ENCODE data around the gene NUCB1.

NUCB1 gene

GRCh38 chr19:48938256-48938655, 38.1 kb downstream of the NUCB1 start:
- DNase-seq = no peak

DNA sequence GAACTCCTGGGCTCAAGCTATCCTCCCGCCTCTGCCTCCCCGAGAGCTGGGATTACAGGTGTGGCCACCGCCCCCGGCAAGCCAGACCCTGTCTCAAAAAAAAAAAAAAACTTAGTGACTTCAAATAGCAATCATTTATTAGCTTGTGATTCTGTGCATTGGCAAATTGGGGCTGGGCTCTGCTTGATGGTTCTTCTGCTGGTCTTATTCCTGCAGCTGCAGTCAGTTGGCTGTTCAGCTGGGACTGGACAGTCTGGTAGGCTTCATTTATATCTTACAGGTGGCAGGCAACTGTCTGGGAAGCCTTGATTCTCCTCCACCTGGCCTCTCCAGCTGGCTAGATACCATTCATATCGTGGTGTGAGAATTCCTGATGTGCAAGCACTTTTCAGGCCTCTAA, 40.8 kb downstream of the NUCB1 start:
- no peak for DNase-seq

DNA sequence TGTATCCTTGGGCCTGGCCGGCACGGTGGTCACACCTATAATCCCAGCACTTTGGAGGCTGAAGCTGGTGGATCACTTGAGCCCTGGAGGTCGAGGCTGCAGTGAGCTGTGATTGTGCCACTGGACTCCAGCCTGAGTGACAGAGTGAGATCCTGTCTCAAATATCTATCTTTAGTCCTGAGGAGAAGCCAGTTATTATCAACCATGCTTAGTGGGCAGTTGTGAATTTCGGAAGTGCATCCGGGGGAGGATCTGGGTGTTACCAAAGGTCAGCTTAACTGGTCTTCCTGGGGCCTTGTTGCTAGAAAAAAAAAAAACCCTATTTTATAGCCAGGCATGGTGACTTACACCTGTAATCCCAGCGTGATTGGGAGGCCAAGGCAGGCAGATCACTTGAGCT, 43.0 kb downstream of the NUCB1 start:
- no peak for DNase-seq

- DNase-seq = no peak
Observed at GRCh38 chr19:48945415-48945814, 45.3 kb downstream of the NUCB1 start.

DNA sequence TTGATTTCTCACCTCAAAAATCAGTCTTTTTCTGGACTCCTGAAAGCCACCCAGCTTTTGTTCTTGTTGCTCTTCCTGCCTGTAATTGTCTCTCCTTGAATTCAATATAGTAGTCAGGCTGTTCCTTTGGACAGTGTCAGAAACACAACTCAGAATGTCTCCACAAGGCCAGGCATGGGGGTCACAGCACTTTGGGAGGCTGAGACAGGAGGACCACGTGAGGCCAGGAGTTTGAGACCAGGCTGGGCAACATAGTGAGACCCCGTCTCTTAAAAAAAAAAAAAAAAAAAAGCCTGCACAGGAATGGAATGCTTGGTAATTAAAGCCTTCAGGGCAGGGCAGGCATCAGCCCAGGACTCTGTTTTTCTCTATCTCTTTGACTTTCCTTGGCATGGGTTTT, 45.7 kb downstream of the NUCB1 start:
- DNase-seq = no peak

GRCh38 chr19:48946463-48947257, 46.5 kb downstream of the NUCB1 start:
- no peak for DNase-seq

- no peak for DNase-seq
Observed at GRCh38 chr19:48947258-48947542, 47.1 kb downstream of the NUCB1 start.

DNA sequence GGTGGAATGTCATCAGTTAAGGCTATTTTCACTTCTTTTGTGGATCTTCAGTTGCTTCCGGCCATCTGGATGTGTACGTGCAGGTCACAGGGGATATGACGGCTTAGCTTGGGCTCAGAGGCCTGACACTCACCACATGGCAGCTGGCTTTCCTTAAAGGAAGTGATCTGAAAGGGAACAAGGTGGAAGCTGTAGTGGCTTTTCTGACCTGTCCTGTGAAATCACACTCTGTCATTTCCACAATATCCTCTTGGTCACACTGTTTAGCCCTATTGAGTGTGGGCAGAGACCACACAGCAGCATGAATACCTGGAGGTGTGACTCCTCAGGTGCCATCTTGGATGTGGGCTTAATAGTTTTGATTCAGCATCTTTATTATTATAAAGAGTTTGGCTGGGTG, 50.0 kb downstream of the NUCB1 start:
- DNase-seq = no peak

- no peak for DNase-seq
Observed at GRCh38 chr19:48950830-48951519, 50.9 kb downstream of the NUCB1 start.

DNA sequence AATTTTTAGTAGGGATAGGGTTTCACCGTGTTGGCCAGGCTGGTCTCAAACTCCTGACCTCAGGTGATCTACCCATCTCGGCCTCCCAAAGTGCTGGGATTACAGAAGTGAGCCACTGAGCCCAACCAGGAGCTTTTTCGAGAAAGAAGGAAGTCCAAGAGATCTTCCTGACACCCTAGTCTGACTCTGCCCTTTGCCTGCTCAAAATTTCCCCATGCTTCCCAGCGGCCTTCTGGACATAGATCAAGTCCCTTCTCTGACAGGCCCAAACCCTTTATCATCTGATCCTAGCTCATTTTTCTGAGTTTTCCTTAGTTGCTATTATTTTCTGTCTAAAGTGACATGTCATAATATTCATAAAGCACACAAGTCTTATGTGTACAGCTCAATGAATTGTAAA, 53.0 kb downstream of the NUCB1 start:
- DNase-seq = no peak

DNA sequence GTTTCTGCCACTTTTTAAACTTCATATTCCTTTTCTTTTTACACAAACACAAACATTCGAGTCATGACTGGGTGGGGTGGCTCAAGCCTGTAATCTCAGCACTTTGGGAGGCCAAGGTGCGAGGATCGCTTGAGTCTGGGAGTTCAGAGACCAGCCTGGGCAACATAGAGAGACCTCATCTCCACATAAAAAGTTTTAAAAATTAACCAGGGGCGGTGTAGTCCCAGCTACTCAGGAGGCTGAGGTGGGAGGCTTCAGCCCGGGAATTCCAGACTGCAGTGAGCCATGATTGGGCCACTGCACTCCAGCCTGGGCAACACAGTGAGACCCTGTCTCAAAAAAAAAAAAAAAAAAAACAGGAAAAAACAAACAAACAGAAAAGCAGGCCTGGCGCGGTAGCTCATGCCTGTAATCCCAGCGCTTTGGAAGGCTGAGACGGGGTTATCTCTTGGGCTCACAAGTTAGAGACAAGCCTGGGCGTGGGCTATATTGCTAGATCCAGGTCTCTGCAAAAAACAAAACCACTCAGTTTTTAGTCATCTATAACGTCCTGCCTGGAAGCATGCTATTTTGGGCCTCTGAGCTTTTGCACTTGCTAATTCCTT, 54.0 kb downstream of the NUCB1 start:
- DNase-seq = no peak

- peak; percentile 96 for DNase-seq
Observed at GRCh38 chr19:48954595-48955307, 54.6 kb downstream of the NUCB1 start, which contains the start of gene BAX. TSS of gene BAX (plus strand) at chr19:48954875. CDS start at chr19:48954929, 54 bp downstream.

- DNase-seq = no peak
Observed at GRCh38 chr19:48955308-48955958, 55.3 kb downstream of the NUCB1 start.

DNA sequence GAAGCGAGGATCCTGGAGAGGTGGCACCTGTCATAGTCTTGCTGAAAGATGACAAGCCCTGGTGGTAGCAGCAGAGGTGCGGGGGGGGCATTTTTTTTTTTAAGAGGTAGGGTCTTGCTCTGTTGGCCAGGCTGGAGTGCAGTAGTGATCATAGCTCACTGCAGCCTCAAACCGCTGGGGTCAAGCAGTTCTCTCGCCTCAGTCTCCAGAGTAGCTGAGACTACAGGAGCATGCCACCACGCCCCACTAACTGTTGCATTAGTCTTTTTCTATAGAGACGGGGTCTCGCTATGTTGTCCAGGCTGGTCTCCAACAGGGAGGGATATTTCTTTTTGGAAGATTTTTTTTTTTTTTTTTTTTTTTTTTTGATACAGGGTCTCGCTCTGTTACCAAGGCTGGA, 57.9 kb downstream of the NUCB1 start:
- no peak for DNase-seq

DNA sequence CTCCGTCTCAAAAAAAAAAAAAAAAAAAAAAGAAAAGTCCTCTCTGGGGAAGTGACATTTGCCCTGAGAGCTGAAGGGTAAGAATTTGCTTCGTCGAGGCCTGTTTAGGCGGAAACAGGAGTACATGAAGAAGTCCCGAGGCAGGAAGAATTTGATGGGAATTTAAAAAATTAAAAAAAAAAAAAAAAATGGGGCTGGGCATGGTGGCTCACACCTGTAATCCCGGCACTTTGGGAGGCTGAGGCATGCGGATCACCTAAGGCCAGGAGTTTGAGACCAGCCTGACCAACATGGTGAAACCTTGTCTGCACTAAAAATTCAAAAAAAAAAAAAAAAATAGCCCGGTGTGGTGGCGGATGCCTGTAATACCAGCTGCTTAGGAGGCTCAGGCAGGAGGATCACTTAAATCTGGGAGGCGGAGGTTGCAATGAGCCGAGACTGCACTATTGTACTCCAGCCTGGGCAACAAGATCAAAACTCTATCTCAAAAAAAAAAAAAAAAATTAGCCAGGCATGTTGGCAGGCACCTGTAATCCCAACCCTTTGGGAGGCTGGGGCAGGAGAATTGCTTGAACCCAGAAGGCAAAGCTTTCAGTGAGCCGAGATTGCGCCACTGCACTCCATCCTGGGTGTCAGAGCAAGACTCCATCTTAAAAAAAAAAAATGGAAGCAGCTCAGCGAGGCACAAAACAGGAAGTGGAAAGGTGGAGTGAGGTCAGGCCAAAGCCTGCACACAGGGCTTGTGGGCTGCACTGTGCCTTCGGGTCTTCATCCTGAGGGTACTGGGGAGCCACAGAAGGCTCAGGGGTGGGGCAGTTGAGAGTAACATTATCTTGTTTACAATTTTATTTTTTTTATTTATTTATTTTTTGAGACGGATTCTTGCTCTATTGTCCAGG, 59.5 kb downstream of the NUCB1 start:
- no peak for DNase-seq

GRCh38 chr19:48961051-48961649, 61.0 kb downstream of the NUCB1 start:
- DNase-seq = no peak

- DNase-seq = no peak
Observed at GRCh38 chr19:48961673-48962028, 61.5 kb downstream of the NUCB1 start.

DNA sequence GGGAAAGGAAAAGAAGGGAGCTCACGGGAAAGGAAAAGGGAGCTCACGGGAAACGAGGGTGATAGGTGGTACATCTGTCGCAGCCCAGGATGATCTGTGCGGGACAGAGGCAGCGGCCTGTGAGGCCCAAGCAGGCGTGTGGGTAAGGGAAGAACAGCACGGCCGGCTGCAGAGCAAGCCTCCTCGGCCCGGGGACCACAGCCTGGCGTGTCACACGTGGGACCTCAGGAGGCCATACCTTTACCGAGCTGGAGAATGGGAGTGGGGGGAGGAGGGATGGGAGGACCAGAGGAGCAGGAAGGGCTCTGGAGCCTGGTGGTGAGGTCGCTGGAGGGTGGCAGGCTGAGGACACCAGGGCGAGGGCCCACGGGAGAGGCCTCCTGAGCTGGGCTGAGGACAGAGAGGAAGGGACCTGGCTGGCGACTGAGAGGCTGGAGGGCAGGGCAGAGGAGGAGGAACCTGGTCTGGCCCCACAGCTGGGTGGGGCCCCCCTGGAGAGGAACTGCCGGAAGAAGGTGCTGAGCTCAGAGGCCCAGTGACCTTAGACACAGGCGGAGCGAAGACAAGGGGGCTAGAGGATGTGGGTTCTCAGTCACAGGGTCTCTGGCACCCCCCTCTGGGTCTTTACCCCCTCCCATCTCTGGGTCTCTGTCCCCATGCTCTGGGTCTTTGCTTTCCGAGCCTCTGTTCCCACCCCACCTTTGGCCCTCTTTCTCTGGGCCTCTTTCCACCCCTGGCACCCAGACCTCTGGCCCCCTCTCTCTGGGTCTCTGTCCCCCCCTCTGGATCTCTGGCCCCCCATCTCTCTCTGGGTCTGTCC, 62.1 kb downstream of the NUCB1 start:
- no peak for DNase-seq

DNA sequence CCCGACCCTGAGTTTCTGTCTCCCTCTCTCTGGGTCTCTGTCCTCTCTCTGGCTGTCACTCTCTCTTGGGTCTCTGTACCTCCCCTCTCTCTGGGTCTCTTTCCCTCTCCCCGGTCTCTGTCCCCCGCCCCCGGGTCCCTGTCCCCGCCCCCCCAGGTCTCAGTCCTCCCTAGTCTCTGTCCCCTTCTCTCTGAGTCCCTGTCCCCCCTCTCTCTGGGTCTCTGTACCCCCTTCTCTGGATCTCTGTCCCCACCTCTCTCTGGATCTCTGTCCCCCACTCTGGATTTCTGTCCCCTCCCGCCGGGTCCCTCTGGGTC, 62.7 kb downstream of the NUCB1 start:
- no peak for DNase-seq

GRCh38 chr19:48963371-48964204, 63.5 kb downstream of the NUCB1 start:
- DNase-seq = no peak

Data from NCI-H2107 (cell line).